G401.6 (cell line): ENCODE measurements around the gene TDRD1.

Experiments used
- FAIRE-seq: peaks from 2 replicates; lab custom pipeline; 2012; peaks lifted over from hg19 to GRCh38; lab: Jason Lieb, UNC

Gene TDRD1

DNA sequence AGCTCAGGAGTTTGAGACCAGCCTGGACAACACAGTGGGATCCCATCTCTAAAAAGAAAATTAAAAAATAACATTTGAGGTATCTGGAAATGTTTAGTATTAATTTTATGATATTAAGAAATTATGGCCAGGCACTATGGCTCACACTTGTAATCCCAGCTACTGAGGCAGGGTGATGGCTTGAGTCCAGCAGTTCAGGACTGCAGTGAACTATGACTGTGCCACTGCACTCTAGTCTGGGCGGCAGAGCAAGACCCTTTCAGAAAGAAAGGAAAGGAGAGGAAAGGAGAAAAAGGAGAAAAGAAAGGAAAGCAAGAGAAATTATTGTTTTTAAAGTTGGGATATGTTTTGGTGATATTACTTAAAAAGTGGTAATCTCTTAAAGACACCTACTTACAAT, 2.6 kb upstream of the TDRD1 start:
- no peak for FAIRE-seq

DNA sequence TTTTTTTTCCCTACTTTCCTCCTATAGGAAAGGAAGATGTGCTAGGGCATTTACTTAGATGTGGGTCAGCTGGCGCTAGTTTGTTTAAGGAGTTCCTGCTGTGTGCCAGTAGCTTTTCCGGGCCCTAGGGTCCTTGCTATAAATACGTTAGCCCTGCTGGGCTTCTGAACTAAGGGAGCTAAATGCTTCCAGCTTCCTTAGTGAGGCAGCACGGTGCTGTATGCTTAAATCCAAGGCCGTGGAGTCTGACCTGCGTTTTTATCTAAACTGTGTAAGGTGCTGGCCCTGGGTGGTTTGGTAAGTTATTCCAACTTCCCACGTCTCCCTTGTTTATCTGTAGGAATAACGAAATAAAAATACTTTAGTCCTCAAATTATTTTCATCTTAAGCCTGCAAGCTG, 594 bp downstream of the TDRD1 start:
- FAIRE-seq, result no peak

DNA sequence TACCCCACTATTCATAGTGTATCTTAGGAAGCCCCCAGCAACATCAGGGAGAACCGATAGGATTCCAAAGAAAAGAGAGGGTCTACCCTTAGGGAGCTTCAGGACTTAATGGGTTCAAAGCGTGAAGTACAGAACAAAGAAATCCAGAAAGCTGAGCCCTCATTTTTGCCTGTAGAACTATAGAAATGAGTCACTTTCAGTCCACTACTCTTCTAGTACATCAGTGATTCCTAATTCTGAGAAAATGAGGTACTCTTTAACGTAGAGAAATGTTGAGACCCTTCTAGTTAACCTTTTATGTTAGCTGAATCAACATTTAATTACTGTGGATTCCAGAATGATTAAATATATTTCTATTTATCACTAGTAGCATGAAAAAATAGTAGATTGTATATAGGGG, 1.8 kb downstream of the TDRD1 start:
- no peak for FAIRE-seq

DNA sequence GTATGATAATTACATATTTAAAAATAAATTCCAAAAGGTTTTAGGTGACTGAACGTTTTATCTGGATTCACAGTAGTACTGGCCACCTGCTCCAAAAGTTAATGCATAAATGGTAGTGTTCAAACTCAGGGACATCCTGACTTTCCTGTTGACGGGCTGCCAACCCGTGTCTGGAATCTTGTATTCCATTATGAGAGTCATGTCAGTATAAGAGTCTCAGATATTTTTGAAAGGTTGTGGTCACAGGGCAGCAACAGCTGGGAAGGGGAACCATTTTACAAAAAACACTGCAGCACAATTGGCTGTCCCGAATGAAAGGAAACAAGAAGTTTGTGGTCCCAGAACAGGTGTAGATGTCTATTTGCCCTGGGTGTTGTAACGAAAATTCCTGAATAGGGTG, 2.8 kb downstream of the TDRD1 start:
- FAIRE-seq, result no peak

DNA sequence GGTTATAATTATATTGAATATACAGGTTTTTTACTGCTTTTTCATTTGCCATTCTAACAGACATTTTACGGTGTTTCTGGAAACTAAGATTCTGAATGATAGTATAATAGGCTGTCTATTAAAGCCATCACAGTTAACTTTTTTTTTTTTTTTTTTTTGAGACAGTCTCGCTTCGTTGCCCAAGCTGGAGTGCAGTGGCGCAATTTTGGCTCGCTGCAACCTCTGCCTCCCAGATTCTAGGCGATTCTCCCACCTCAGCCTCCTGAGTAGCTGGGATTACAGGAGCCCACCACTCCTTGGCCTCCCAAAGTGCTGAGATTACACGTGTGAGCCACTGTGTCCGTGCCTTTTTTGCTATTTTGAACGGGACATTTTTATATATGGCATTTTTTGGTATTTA, 4.4 kb downstream of the TDRD1 start:
- FAIRE-seq, result no peak

DNA sequence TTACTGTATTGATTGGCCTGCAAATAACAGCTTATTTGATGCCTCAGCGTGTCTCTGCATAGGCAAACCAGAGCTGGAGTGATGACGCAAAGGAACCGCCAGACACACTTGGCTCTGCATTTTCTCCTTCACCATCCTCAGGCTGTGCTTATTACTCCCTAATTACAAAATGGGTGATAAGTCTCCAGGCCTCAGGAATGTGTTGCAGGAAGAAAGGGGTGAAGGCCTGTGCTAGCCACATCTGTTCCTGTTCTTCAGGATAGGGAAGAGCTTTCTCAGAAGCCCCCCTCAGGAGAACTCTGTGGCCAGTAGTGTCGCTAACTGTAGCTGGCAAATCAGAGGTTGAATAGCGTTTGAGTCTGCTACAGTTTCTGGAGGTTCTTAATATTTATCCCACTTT, 5.1 kb downstream of the TDRD1 start:
- FAIRE-seq, result no peak

DNA sequence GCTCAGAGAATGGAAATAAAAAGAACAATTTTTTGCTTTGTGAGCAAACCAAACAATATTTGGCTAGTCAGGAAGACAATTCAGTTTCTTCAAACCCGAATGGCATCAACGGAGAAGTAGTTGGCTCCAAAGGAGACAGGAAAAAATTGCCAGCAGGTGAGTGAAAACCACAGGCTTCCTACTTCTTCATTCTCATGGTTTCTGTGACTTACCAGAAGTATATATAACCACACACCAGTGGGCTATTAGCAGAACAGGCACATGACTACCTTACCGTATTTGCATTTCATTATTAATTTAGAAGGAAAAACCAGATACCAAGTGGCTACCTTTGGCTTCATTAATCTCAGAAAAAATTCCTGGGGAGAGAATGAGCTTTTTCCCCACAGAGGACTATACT, 8.8 kb downstream of the TDRD1 start:
- no peak for FAIRE-seq

DNA sequence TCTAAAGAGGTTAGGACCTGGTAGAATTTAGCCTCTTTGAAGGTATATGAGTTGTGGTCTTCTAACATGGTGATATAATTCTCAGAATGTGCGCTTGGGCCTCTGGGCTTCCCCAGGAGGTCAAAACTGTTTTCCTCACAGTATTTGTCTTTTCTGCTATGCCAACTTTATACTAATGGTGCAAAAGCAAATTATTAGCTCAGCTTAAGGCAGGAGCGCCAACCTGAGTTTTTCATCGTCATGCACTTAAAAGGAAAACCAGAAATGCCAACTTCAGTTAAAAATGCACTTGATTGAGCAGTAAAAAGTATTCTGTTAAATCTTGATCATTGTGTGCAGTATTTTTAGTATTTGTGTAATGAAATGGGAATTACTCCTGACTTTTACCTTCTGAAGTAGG, 9.7 kb downstream of the TDRD1 start:
- no peak for FAIRE-seq

DNA sequence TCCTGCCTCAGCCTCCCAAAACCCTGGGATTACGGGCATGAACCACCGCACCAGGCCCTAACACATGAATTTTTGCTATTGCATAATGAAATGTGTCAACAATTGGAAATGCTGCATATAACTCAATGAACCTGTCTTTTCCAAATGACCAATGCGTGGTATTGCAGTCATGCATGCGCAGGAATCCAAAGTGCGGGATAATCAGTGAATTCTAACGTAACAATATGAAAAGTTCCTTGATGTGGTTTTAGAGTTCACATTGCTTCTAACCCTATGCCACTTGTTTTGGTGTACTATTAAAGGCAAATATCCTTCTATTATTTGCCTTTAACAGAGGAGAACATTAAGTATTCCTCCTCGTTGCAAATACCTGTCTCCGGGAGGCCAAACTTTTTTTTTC, 10.5 kb downstream of the TDRD1 start:
- FAIRE-seq, result no peak

DNA sequence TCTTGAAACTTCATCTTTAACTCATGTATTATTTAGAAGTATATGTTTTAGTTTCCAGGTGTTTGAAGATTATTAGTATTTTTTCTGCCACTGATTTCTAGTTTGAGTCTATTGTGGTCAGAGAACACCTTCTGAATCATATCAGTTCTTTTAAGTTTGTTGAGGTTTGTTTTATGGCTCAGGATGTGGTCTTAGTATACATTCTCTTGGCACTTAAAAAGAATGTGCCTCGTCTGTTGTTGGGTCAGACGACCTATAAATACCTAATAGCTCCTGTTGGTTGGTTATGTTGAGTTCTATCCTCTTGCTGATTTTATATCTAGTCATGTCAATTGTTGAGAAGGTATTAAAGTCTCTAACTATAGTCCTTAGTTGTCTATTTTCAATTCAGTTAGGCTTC, 15.9 kb downstream of the TDRD1 start:
- no peak for FAIRE-seq

DNA sequence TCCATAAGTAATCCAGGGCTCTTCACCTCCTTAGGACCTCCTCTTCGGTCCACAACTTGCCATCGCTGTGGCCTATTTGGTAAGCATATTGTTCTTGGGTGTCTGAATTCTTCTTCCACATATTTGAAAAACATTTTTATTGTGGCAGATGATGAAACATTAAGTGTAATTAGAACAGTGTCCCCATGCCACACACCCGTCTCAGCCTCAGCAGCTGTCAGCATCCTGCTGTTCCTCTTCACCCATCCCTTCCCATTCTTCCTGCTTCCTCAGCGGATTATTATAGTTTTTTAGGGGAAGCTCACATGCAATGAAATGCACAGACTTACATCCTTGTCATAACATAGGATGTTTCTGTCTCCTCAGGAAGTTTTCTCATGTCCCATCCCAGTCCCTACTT, 20.1 kb downstream of the TDRD1 start:
- FAIRE-seq, result no peak

DNA sequence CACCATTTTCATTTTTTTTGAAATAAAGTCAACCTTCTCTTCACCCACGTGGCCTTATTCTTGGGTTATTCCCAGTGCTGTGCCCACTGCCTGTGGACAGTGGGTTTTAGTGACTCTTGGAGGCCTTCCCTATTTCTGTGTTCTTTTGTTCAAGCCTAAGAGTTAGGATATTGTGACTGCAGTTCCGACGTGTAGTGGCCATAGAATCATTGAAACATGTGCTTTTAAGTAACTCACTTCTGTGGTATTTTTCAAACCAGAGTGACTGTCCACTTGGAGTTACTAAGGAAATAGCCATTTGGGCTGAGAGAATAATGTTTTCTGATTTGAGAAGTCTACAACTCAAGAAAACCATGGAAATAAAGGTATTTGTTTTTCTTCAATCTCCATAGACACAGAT, 23.7 kb downstream of the TDRD1 start:
- FAIRE-seq, result no peak

DNA sequence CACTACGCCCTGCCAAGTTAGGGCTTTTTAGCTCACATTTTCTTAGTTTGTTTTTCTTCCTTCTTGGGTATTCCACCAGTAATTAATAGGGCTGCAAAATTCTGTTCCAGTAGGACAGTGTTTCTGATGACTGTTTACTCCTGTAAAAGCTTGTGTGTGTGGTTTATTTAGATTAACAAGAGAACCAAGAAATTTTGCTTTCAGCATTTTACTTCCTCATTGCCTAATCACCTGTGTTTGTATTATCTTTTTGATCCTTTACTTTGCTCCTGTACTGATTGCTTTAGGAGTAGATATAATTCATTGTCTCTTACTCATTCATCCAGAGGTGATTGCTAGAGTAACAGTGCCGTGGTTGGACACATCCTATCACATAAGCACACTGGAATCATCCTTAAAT, 27.7 kb downstream of the TDRD1 start:
- no peak for FAIRE-seq

DNA sequence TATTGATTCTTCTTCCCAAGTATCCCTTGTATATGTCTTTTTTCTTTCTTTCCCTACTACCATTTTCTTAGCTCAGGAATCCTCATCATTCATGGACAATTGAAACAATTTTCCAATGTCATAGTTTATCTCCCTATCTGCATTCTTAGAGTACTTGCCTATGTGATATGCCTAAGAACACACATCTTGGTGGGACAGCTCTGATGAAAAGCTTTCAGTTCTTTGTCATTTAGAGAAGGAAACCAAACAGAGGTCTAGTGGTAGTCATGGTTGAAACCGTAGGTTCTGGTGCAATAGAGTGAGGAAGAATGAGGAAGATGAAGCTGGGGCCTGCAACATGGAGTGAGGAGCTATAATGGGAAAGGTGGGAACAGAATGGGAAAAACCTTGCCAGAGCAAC, 28.2 kb downstream of the TDRD1 start:
- no peak for FAIRE-seq

DNA sequence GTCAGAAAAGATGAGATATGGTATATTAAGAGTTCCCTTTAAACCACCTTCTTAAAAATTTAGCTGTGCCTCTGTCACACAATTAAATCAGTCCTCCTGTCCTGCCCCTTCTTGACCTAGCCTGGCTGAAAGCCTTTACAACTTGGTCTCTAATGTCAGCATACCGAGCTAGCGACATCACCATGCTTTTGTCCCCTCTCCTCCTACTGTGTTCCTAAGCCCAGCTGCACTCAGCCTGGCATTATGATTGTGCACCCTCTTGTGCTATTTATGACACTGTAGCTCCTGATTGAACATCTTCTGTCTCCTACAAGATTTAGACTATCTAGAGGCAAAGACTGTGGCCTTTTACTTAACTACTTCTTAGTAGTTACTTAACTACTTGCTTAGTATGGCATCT, 29.2 kb downstream of the TDRD1 start:
- FAIRE-seq, result no peak

DNA sequence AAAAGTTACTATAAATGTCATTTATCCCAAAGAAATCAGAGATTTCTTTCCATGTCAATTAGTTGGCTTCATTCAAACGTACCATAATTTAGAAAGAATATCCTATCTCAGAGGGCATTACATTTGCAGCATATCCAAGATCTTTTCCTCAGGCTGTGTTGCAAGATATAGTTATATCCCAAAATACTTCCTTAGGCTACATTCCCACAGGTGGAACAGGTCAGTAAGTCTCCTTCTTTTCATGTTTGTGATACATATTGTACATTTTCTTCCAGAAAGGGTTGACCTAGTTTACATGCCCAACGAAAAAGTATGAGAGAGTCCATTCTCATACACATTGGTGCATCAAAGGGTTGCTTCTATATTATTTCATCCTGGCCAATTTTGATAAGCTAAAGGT, 33.0 kb downstream of the TDRD1 start:
- FAIRE-seq, result no peak

DNA sequence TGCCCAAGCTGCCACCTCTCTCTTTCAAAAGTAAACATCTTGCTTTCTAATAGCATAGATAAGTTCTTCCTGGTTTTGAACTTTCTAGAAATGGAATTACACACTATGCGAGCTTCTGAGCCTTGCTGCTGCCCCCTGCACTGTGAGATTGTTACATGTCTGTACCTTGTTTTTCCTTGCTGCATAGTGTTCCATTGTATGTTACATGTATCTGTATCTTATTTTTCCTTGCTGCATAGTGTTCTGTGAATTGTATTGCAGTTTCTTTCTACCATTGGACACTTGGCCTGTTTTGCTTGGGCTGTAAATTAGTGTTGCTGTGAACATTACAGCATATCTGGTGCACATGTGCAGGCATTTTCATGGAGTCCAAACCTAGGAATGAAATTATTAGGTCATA, 35.9 kb downstream of the TDRD1 start:
- no peak for FAIRE-seq

DNA sequence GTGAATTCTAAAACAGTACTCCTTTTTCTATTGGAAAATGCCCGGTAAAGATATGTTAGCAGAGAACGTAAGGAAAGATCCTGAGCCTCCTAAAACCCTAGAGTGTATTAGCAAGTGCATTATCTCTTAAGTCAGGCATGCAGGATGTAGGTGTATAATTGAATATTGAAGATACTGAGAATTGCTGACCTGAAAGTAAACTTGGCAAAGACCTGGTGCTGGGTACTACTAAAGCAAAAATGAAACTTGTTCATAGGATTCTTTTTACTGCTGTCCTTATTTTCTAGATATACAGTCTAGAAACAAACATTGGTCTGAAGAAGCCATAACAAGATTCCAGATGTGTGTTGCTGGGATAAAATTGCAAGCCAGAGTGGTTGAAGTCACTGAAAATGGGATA, 41.1 kb downstream of the TDRD1 start:
- FAIRE-seq, result no peak

DNA sequence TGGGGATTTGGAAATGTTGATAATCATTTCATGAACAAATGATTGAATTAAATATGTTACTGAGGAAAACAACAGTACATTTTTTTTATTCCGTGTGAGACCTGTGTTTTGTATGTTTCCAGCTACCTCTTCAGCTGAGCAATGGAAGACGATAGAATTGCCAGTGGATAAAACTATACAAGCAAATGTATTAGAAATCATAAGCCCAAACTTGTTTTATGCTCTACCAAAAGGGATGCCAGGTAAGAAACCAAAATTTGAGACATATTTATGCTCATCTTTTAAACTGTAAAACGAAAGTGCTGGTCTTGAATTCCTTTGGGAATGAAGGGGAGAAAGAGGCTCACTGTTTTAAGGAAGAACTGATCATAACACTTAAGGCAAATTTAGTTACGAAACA, 42.1 kb downstream of the TDRD1 start:
- FAIRE-seq, result no peak

DNA sequence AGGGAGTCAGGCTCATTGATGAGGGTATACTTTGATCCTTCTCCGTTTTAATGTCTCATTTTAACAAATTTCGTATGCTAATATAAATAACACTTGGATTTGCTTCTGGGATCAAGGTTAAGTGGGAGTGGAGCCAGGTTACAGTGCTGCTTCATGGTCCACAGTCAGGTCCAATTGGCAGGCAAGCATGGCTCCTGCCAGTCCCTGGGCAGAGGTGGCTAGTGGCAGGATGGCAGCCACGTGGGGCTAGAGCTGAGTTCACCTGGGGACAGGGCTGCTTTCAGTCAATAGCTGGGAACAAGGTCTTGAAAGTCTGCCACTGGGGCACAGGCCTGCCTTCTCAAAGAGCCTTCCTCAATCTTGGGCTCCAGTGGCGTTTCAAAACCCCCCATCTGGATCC, 43.9 kb downstream of the TDRD1 start:
- no peak for FAIRE-seq

DNA sequence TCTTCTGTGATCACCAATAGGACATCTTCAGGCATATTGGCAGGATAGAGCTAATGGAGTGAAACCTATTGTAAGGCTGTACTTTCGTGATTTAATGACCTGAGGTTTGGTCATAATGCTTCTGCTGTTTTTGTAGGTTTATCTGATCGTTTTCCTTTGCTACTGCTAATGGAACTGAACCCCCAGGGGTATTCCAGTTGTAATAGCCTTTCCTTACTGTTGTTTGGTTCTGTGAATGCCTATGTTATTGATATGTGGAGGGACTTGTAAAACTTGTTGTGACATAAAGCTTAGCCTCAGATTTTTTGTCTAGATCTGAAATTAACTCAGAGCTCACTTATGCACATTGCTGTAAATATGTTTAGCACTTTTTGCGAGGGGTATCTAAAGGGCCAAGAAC, 49.0 kb downstream of the TDRD1 start:
- FAIRE-seq, result no peak

DNA sequence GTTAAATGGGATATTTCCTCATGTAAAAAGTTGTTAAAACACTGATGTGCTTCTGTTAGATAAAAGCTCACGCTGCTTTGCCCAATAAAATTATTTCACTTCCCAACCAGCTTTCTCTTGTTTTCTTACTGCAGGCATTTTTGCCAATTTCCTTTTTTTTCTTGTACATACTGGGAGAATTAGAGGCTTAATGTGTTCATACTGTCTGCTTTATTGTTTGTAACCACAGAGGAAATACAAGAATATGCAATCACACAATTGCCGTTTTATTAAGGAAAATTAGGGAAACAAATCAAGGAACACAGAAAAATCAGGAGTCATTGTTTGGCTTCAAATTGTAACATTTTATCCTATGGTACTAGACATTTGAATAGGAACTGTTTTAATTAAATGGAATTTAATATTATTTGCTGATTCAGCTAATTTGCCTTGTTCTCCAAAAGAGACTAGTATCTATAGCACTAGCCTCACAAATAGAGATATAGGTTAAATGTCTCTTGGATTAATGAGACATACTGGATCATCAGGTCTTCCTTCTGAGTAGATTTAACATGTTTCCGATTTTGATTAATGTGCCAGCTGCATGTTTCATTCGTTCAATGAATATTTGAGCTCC, 53.5 kb downstream of the TDRD1 start:
- FAIRE-seq, result no peak

DNA sequence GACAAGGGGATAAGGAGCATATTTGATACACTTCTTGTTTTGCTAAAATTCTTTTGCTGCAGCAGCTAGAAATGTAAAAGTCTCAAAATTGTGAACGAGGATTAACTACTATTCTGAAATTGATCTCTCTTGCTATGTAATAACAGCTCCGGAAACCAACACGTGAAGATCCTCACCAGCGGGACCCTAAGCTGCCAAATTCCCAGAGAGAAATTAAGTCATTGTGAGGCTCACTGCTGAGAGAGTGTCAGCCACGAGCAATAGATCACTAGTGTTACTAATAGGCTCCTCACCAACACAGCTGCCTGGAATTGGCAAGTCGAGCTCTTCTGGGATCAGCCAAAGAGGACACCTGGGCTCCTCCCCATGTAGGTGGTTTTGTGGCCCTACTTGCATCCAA, 54.3 kb downstream of the TDRD1 start:
- FAIRE-seq, result no peak

DNA sequence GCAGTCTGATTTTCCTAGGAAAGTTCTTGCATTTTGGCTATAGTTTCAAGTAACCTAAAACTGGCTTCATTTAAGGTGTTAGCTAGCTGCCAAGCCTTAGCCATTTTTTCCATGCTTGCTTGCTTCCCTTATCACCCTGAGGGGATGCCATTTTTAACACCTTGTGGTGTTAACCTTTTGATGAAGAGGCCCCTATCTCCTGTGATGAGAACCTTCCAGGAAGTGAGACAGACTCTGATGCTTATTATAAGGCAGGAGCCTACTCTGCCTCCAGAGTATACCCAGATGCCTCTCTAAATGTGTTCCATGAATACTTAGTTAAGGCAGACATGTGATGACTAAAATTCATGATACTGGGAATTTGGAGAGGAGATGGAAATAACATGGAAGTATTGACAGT, 55.0 kb downstream of the TDRD1 start:
- no peak for FAIRE-seq
